Frontal cortex (tissue), 4 donors: ENCODE measurements around the gene CD96. TPM values are rescaled to one million over a fixed set of nuclear protein-coding genes. Genes with fewer than 3 reads are reported as not detected.
"Not testable (repeated sequence)": the region's sequence is repeated elsewhere in the genome, so short reads cannot be mapped to it uniquely, and the experiment has no call there.

Source experiments
- DNase-seq, 2 donors: peaks; one replicate each; pipeline ENCODE4 v3.0.0; 2012; ENCODE audit warnings: low spot score in 2 of 2
- FAIRE-seq: peaks from 2 replicates; lab custom pipeline; 2012; peaks lifted over from hg19 to GRCh38; lab: Jason Lieb, UNC
- total RNA-seq: library from RNA; depleted of rRNA; stranded (reverse); fragments of >200 nt; gene quantifications from one replicate; pipeline ENCODE4 v1.2.3, GENCODE V29; 2014
- donor health status: control.
- donor health status: control.
- donor health status: control.

CD96 gene
- total RNA-seq, 1 donor from 2014 or later: not detected

DNA sequence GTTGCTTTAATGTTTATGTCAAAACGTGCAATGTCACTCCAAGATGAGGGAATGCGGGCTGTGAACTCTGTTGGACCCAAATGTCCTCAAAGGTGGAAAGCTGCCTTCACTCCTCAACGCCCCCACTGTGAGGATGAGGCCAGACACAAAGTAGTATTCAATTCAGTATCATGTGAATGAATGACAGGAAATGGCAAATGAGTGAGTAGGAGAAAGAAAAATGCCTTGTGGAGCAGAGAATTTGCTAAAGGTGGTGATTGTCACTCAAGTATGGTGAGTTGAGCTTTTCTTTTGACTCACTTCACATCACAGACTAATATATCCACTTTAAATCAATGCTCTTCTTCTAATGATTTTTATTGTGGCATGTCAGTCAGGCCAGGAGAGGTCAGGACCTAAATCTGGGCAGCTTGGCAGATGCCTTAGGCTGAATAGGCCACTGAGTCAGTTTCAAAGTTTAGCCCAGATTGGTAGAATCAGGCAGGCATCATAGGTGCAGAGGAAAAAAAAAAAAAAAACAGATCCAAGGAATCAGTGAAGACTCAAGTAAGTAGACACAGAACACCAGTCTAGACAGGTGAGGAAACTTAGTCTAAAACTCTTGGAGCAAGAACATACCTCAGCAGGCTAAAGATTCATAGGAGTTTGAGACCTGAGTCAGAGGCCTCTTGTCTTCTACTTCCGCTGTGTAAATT lies 124.2 kb downstream of the CD96 start:
- no peak for FAIRE-seq
- no peak for DNase-seq

DNA sequence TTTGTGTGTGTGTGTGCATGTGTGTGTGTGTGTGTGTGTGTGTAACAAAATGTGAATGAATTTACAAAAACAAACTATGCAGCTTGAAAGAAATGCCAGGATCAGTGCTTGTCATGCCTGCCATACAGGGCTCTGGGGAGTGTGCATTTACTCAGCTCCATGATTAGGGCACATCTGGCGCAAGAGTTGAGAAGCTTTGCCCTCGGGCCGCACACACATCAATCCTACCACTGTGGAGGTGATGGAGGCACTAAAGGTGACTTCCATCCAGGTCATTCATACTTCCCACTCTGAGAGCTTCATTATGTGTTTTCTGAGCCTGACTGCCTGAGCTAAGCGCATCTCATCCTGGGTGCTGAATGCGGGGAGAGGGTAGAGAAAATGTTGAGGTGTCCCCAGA lies 125.2 kb downstream of the CD96 start:
- no peak for DNase-seq
- no peak for FAIRE-seq

DNA sequence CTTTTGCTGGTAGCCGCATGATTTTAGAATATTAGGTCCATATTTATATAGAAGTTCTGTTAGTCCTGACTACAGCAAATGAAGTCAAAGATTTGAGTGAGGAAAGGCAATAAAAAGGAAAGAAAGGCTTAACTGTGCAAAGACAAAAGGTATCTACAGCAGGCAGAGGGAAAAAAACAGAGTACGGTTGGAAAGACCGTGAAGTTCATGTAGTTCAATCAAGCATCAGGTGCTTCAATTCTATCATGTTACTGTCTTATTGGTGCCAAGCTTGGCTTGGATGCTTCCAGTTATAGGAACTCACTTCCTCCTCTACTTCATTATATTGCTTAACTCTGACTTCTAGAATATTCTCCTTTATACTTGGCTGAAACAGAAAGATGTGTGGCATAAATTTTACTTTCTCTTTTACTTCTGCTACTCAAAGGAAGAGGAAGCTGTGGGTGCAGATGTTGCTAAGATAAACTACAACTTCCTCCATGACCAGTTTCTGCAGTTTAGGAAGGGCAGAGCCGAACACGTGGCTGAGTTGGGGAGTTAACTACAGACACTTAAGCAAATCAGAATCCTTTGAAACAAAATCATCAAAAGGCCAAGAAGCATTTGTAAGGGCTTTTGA lies 125.7 kb downstream of the CD96 start:
- no peak for FAIRE-seq

DNA sequence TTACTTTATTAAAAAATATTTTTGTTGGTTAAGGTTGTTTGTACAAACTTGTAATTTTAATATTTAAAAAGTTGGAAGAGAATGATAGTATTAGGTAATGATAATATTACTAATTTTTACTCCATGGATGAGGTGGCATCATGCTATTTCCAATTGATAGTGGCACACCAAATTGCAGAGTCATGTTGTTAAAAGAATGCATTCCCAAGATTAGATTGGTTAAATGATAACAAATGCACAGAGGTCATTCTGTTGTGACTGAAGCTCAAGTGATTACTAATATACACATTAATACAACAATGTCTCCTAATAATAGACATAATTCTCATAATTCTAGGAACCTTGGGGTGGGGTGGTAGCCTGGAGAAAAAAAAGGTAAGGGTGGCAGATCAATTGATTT lies 126.3 kb downstream of the CD96 start:
- FAIRE-seq: no peak
- no peak for DNase-seq

More for the DNA sequence above, 125.7 kb downstream of the CD96 start:
- DNase-seq: peak in 1 of 2 donors; percentile 6

DNA sequence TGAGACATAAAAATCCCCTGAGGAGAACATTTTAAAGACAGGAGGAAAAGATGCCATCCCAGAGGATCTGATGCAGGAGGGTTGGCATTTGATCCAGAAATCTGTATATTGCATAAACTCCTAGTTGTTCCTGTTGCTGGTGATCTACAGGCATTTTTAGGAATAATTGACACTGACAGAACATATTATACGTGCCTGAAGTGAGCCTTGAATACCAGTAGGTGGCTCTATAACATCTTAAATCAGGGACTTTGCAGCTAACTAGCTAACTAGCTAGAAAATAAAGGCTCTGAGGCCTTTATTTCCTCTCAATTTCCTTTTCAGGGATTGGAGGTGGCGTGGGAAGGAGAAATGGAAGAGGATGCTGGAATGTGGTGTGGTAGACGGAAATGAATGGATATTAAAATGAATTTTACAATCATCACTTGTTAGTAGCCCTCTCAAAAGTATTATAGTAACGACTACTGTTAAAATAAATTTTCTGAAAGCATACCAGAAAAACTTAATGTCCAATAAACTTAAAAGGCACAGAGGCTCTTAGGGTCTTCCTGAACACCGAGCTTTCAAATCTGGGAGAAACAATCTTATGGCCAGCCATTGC lies 127.0 kb downstream of the CD96 start:
- DNase-seq: peak; percentile 30 to 39
- FAIRE-seq: no peak

DNA sequence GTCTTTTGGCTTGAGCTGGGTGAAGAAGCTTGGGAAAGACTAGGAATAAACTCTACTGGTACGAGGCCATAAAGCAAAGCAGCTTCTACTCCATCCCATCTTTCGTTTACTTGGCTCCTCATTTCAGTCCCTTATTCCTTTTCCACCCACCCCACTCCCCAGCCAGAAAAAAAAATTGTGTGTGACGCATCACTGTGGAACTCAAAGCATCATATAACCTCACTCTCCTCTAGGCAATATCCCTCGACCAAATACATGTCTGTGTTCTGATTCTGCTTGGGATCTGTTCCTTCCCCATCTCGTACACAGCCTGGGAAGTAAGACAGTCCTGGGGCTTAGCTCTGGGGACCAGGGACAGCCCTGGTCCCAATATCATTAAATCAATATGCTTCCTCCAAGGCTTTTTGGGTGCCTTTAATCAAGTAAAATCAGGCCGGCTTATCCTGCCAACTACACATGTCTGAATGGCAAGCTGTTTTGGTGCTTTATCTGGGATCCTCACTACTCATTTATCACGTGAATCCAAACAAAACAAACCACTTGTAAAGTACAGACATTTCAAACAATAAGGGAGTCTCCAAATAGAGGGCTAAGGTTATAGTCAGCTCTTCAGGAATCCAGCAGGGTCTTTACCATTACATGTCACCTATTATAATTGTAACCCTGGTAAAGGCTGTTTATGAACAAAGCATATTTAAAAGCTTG lies 128.1 kb downstream of the CD96 start:
- FAIRE-seq (no peak), DNase-seq (no peak)

DNA sequence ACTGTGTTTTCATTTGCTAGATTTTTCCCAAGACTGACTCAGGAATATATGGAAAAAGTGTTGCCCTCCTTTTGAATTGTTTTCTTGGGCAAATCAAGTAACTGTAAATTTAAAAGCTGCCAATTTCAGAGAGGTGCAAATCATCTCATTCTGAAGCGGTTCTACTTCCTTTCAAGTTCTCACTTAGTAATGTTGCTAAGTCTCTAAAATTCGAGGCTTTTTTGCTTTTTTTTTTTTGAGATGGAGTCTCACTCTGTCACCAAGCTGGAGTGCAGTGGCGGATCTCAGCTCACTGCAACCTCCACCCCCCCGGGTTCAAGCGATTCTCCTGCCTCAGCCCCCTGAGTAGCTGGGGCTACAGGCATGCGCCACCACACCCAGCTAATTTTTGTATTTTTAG lies 130.5 kb downstream of the CD96 start:
- not testable (repeated sequence) for DNase-seq, FAIRE-seq

DNA sequence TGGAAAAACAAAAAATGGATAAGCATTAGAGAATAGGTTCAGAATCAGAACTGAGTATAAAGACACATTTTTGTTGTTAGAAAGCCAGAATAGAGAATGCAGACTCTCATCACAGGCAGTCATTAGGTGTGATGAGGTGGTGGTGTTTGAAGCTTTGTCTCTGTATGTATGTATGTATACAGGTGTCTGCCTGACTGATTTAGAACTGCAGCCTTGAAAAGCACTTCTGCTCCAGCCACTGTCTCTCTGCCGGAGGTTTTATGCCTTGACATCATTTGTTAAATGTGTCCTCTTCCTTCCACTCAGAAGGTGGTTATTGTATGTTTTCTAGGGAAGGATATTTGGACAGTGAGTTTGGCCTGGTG lies 133.8 kb downstream of the CD96 start:
- DNase-seq: no peak
- FAIRE-seq: no peak

DNA sequence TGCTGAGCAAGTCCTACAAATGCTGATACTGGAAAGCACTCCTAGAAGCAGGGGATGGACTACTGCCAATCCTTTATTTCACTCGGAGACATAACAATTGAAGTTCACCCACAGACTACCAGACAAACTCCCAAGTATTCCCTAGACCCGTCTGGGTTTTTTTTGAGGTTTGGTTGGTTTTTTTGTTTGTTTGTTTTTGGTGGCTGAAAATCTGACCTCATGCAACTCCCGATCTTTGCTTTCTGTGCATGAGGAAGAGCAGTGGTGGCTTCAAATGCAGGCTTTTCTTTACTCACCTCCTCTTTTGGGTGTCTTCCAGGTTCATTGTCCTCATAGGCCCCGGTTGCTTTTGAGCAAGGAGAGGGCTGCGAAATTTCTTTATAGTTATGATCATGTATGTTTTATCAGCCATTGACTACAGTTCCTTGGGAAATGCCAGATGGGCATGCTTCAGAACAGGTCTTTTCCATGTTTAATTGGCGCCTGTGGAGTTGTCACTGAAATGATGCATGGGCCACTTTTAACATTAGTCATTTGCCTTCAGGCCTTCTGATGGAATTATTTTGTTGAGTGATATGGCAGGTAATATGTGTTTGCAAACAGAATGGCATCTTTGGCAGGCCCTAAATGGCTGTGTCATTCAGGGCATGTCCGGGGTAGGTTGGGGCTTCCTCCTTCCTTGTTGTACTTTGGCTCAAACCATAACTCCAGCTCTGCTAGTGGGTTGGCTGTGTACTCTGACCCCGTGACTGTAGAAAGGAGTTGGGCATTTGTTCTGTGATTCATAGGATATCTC lies 134.4 kb downstream of the CD96 start:
- DNase-seq: no peak
- no peak for FAIRE-seq

DNA sequence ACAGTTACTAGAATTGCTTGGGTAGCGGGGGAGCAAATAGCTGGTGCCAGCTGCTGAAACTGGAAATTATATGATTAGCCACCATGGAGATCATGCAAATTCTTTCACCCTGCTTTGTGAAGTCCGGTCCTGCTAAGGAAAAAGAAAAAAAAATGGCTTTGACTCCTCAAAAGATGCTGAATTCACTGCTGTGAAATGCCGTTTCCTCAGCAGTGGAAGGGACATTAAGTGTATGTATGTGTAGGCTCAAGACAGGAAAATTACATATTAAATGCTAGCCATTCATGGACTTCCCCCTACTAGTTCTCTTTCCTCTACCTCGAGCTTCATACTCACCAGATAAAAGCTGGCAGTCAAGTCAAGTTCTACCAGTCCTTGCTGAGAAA lies 135.0 kb downstream of the CD96 start:
- no peak for FAIRE-seq
- no peak for DNase-seq

DNA sequence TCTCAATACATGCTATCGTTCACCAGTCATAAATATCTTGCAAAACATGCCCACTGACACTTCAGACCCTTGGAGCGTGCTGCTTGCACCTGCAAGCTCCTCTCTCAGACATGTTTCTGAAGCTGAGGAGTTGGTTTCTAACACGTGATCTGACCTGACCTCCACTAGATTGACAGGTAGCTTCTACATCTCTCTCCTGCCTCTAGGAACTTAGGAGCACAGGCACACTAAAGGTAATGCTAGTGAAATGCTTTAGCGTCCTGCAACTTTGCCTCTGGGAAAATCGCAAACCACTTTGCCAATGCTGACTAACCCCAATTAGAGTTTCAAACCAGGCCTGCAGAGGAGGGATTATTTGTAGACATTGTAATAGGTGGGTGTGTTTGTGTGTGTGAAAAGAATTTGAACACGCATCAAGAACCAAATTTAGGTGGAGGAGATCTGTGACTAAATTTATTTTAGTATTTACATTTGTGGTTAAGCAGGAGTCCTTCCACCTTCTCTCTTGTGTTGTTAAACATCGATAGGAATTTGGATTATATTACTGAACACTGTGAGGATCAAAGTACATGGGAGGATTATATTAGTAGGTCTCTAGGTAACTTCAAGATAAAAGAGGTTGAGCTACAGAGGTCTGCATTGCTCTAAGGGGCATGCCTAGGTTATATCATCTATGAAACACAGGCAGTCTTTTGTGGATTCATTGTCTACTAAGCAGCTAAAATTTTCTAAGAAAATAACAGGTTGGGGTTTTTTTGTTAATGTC lies 139.8 kb downstream of the CD96 start:
- FAIRE-seq (no peak), DNase-seq (no peak)

DNA sequence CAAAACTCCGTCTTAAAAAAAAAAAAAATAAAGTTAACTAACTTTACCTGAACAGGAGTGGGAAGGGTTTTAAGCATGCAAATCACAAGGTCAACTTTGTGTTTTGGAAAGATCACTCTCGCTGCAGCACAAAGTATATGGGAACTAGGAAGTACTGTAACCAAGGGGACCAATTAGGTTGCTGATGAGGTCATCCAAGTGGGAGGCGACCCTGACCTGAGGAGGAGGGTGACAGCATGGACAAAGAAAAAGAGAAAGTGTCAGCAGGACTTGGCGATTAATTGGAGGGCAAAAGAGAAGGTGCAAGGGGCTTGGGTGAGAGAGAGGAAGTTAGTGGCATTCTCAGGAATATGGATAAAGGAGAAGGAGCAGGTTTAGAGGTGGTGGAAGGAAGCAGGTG lies 142.6 kb downstream of the CD96 start:
- FAIRE-seq (no peak), DNase-seq (no peak)

DNA sequence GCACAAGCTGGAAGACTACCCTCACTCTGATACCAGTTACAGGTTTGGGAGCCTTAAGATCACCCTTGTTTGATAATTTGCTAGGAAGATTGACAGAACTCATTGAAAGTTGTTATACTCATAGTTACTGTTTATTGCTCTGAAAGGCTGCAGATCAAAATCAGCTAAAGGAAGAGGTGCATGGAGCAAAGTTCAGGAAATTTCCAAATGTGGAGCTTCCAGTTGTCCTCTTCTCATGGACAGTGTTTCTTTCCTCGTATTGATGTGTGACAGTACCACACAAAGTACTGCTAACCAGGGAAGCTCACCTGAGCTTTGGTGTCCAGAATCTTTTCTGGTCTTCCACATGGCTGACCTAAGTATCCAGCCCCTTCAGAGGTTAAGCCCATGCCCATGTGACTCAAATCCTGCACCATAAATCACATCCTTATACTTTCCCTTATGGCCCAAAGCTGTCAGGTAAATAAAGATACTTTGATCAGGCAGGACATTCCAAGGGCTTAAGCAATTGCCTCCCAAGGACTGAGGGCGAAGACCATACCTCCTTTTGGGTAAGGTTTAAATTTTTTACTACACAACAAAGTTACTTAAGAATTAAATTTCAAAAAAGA lies 146.3 kb downstream of the CD96 start:
- DNase-seq (no peak), FAIRE-seq (no peak)

DNA sequence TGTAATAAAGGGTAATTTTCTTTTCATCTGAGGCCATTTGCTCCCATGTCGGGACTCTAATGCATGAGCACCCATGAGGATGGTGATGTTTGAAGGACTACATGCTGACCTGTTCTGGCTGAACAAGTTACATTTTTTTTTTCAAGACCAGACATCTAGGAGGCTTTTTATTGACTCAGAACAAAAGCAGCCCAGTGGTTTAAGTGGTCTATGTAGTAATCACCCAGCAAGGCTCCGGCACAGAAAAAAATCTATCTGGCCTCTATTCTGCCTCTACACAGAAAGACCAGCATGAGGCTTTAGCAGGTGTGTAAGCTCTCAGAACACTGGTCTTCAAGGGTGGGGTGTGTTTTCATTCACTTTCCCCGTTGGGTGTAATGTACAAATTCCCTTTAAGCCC lies 148.2 kb downstream of the CD96 start:
- DNase-seq: no peak
- no peak for FAIRE-seq

DNA sequence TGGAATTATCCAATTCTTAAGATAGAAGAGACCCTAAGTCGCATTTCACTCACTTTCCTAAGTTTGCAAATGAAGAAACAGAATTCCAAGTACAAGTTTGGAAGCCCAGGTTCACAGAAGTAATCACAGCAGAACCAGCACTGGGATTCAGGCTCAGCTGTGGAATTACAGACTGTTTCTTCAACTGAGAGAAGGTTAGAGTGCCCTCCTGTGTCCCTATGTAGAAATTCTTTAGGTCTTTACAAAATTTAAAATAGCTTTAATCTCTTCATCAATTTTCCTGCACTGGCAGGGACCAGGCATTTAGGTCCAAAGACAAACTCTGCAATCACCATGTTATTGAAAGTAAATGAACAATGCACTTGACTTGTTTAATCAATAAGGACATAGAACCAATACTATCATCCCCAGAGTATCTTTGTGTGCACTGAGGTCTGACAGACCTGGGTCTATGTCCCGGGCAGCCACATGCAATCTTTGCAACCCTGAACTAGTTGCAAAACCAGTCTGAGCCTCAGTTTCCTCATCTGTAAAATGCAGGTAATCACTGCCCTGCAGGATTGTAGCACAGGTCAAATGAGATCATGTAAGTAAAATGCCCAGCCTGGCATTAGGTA lies 149.4 kb downstream of the CD96 start:
- DNase-seq (peak in 1 of 2 donors; percentile 15), FAIRE-seq (no peak)

DNA sequence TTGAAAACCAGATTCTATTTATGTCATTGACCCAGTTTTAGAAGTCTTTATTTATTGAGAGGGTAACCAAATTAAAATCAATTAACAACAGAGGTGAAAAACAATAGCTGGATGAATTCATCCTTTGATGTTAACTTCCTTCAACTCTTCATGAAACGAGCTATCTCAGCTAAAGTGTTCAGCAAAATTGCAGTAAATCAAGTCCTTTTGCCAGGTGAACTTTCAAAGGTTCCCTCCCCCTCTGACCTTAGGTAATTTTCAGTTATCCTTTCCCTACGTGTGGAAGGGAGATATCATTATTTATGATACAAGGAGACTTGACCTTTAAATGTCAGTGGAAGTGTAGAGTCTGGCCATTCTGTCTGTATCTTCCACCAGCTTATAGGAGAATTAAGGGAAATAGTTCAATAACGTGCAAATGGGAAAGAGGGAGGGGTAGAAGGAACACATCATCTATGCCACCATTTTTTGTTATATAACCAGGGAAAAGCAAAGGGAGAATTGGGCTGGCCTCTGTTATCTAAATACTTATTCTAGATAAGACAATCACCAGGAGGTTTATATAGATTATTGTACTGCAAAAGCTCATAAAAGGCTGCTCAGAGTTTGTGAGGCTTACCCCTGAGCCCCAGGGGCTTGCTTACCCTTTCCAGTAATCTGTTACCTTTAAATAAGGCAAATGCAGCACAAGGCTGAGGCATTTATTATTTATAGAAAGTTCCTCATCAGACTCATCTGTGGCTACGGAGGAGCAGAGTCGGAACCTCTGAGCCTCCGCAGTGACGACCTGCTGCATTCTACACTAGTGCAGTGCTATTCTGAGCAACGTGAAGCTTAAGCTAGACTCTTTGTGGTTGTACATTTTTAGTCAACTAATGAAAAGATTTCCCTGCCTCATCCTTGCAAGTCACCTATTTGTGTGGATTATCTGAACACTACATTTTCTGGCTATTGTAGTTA lies 150.9 kb downstream of the CD96 start:
- no peak for DNase-seq
- FAIRE-seq: no peak

DNA sequence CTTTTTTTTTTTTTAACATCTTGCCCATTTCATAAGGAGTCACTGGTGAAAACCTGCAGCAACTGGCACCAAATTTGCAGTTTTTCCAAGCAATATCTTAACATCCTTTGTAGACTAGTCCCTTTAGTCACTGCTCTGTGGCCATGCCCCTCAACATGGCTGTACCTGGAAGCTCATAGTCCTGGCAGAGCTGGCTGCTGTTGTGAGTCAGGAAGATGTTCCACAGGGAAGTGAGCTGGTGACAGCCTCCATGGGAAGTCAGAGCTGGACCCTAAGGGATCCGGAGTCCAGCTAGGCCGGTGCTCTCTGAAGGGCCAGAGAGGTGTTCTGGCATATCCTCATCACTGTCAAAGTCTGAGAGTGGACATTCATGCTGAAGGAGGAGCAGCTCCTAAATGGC lies 152.5 kb downstream of the CD96 start:
- DNase-seq (no peak), FAIRE-seq (no peak)
